Neural progenitor cell (in vitro differentiated cells): ENCODE results near the gene USP36.

Experiments used
- CTCF ChIP-seq: fragments of 200-600 bp; sonication (generic); IDR thresholded peaks from 2 replicates; pipeline ENCODE4 v1.5.1; 2017; ENCODE audit warnings: antibody characterized with exemption, mild to moderate bottlenecking
- EZH2 ChIP-seq: fragments of 200-600 bp; sonication (generic); IDR thresholded peaks from 2 replicates; pipeline ENCODE4 v1.6.1; 2017; ENCODE audit warnings: antibody characterized with exemption, mild to moderate bottlenecking, moderate library complexity
- EZH2phosphoT487 ChIP-seq: fragments of 200-600 bp; sonication (generic); IDR thresholded peaks from 2 replicates; pipeline ENCODE4 v1.6.1; 2017; ENCODE audit warnings: antibody characterized with exemption

DNA sequence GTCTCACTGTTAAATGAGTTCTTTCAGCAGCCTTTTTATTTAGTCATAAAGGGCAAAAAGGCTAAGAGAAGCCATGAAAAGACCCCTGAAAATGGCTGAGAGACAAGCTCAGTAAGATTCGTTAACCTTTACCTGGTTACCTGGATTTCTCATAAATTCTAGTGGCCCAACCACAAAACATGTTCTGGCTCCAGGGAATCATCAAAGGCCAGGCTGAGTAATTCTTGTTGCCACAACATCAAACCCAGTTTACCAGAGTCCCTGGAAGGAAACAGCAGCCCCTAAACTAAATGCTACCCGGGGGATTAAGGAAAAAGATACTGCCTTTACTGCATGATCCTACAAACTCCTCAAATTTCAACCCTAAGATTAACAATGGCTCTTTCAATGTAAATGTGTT lies 74.4 kb downstream of the USP36 start:
- TF ChIP-seq CTCF (no peak), EZH2 (no peak), EZH2phosphoT487 (no peak)
